Neural progenitor cell (in vitro differentiated cells): Measurements from ENCODE around the gene ADGRD1. TPM values are rescaled to one million over a fixed set of nuclear protein-coding genes. Genes with fewer than 3 reads are reported as not detected.
"Not testable (repeated sequence)": the region's sequence is repeated elsewhere in the genome, so short reads cannot be mapped to it uniquely, and the experiment has no call there.

ENCODE experiments used
- DNase-seq: peaks from one replicate; pipeline ENCODE4 v3.0.0-alpha.2; 2016; ENCODE audit warnings: low spot score
- H2AFZ ChIP-seq: fragments of 200-600 bp; sonication (generic); replicated peaks from 2 replicates; pipeline ENCODE4 v1.6.1; 2016; ENCODE audit warnings: antibody characterized with exemption
- H3F3A ChIP-seq: fragments of 200-600 bp; sonication (generic); 2 replicates; pipeline ENCODE4 v1.6.1; 2016; ENCODE audit warnings: antibody characterized with exemption, low read depth
- H3K27ac ChIP-seq: fragments of 200-600 bp; sonication (generic); 2 replicates; pipeline ENCODE4 v1.5.1; 2016; ENCODE audit warnings: mild to moderate bottlenecking
- H3K27me3 ChIP-seq: fragments of 200-600 bp; sonication (generic); 2 replicates; pipeline ENCODE4 v1.6.1; 2016; ENCODE audit warnings: mild to moderate bottlenecking, moderate library complexity
- H3K36me3 ChIP-seq: fragments of 200-600 bp; sonication (generic); 2 replicates; pipeline ENCODE4 v1.5.1; 2016
- H3K4me1 ChIP-seq: fragments of 200-600 bp; sonication (generic); 2 replicates; pipeline ENCODE4 v1.6.1; 2016; ENCODE audit warnings: mixed run types
- H3K4me2 ChIP-seq: fragments of 200-600 bp; sonication (generic); 2 replicates; pipeline ENCODE4 v1.6.1; 2016
- H3K4me3 ChIP-seq: fragments of 200-600 bp; sonication (generic); 2 replicates; pipeline ENCODE4 v1.5.1; 2016
- H3K79me2 ChIP-seq: fragments of 200-600 bp; sonication (generic); 2 replicates; pipeline ENCODE4 v1.6.1; 2016; ENCODE audit warnings: low read depth
- H3K9ac ChIP-seq: fragments of 200-600 bp; sonication (generic); 2 replicates; pipeline ENCODE4 v1.6.1; 2016
- H3K9me3 ChIP-seq: fragments of 200-600 bp; sonication (generic); 2 replicates; pipeline ENCODE4 v1.5.1; 2016; ENCODE audit warnings: low read depth
- H4K20me1 ChIP-seq: fragments of 200-600 bp; sonication (generic); 2 replicates; pipeline ENCODE4 v1.6.1; 2016; ENCODE audit warnings: low read depth
- H3K27ac Mint-ChIP-seq: 3 replicates; pipeline ENCODE4 v1.8.0; 2021; ENCODE audit warnings: mixed read lengths
- H3K27me3 Mint-ChIP-seq: 2 replicates; pipeline ENCODE4 v1.8.0; 2022; ENCODE audit warnings: low read depth, mild to moderate bottlenecking, inconsistent platforms, moderate library complexity, mixed read lengths; ENCODE audit not compliant: insufficient read depth
- H3K36me3 Mint-ChIP-seq: 3 replicates; pipeline ENCODE4 v1.8.0; 2021; ENCODE audit warnings: mixed read lengths
- H3K4me1 Mint-ChIP-seq: 3 replicates; pipeline ENCODE4 v1.8.0; 2021; ENCODE audit warnings: mixed read lengths
- H3K4me3 Mint-ChIP-seq: 3 replicates; pipeline ENCODE4 v1.8.0; 2021; ENCODE audit warnings: mild to moderate bottlenecking, moderate library complexity, mixed read lengths
- H3K9me3 Mint-ChIP-seq: 3 replicates; pipeline ENCODE4 v1.8.0; 2020; ENCODE audit warnings: mixed read lengths
- CTCF ChIP-seq: fragments of 200-600 bp; sonication (generic); IDR thresholded peaks from 2 replicates; pipeline ENCODE4 v1.5.1; 2017; ENCODE audit warnings: antibody characterized with exemption, mild to moderate bottlenecking
- EZH2 ChIP-seq: fragments of 200-600 bp; sonication (generic); IDR thresholded peaks from 2 replicates; pipeline ENCODE4 v1.6.1; 2017; ENCODE audit warnings: antibody characterized with exemption, mild to moderate bottlenecking, moderate library complexity
- EZH2phosphoT487 ChIP-seq: fragments of 200-600 bp; sonication (generic); IDR thresholded peaks from 2 replicates; pipeline ENCODE4 v1.6.1; 2017; ENCODE audit warnings: antibody characterized with exemption
- total RNA-seq: library from RNA; depleted of rRNA; stranded (reverse); fragments of >200 nt; gene quantifications from 2 replicates; pipeline ENCODE4 v1.2.3, GENCODE V29; 2015; ENCODE audit warnings: low replicate concordance

The ADGRD1 gene
- total RNA-seq, 1 donor from 2014 or later, result not detected

GRCh38 chr12:130992979-130993538, 39.4 kb downstream of the ADGRD1 start:
- Mint-ChIP-seq H3K36me3 (no peaks in the 10 kb centered on the region), H3K27ac (peak overlapping the region; percentile 18), H3K27me3 (peaks cover 21% of the 10 kb centered on the region), H3K4me3 (no peak overlapping the region), H3K4me1 (peaks cover 4% of the 10 kb centered on the region), H3K9me3 (peaks cover 12% of the 10 kb centered on the region)
- Histone ChIP-seq H4K20me1 (no peaks in the 10 kb centered on the region), H3F3A (peaks cover 7% of the 10 kb centered on the region), H3K27ac (no peak overlapping the region), H3K79me2 (no peaks in the 10 kb centered on the region), H3K27me3 (no peaks in the 10 kb centered on the region), H3K9me3 (no peaks in the 10 kb centered on the region), H3K4me1 (peaks cover 15% of the 10 kb centered on the region), H3K9ac (no peak overlapping the region), H3K36me3 (no peaks in the 10 kb centered on the region), H2AFZ (no peak overlapping the region), H3K4me2 (no peak overlapping the region), H3K4me3 (no peak overlapping the region)
- DNase-seq, result no peak
- TF ChIP-seq CTCF (no peak), EZH2 (no peak), EZH2phosphoT487 (no peak)

DNA sequence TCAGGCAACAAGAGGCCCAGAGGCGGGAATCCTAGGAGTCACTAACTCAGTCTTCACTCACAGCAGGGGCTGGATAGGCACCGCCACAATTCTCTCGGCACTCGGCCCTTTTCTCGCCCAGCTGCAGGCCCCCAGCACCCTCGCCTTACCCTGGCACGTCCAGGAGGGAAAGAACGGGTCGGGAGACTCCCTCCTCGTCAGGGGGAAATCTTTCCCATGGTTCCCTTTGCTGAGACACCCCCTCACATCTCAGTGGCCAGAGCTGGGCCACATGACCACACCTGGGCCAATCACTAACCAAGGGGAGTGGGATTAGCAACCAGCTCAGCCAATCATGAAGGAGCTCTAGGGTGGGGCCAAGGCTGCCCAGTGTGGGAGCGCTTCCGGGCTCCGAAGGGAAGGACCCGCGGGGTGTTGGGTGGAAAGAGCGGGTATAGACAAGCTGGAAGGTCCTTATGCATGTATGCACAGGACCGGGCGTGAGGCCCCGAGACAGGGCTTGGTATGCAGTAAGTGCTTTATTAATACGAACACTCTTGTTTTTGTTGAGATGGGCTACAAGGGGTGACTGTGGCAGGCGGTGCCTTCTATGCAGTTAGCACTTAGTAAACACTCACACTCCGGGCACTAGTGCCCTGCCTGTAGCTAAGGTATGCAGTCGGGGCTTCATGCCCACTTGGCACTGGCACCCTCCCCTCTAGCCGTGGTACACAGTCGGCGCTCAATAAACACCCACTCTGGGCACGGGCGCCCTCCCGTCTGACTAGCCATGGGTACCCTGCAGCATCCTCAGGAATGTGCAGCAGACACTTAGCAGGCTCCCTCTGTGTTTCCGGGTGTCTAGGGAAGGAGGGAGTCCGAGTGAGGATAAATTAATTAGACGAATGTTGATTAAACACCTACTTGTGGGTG, 40.3 kb downstream of the ADGRD1 start:
- DNase-seq, result no peak
- Histone ChIP-seq H3K27me3 (no peaks in the 10 kb centered on the region), H3K4me3 (no peak overlapping the region), H3K36me3 (no peaks in the 10 kb centered on the region), H3K27ac (no peak overlapping the region), H3K9me3 (no peaks in the 10 kb centered on the region), H3F3A (peaks cover 7% of the 10 kb centered on the region), H3K4me1 (peaks cover 15% of the 10 kb centered on the region), H3K9ac (no peak overlapping the region), H4K20me1 (no peaks in the 10 kb centered on the region), H2AFZ (no peak overlapping the region), H3K79me2 (no peaks in the 10 kb centered on the region), H3K4me2 (no peak overlapping the region)
- Mint-ChIP-seq H3K27ac (no peak overlapping the region), H3K36me3 (no peaks in the 10 kb centered on the region), H3K4me1 (peaks cover 4% of the 10 kb centered on the region), H3K4me3 (no peak overlapping the region), H3K9me3 (peaks cover 20% of the 10 kb centered on the region), H3K27me3 (peaks cover 21% of the 10 kb centered on the region)
- TF ChIP-seq CTCF, result no peak
- TF ChIP-seq EZH2, result no peak
- no peak for TF ChIP-seq EZH2phosphoT487

DNA sequence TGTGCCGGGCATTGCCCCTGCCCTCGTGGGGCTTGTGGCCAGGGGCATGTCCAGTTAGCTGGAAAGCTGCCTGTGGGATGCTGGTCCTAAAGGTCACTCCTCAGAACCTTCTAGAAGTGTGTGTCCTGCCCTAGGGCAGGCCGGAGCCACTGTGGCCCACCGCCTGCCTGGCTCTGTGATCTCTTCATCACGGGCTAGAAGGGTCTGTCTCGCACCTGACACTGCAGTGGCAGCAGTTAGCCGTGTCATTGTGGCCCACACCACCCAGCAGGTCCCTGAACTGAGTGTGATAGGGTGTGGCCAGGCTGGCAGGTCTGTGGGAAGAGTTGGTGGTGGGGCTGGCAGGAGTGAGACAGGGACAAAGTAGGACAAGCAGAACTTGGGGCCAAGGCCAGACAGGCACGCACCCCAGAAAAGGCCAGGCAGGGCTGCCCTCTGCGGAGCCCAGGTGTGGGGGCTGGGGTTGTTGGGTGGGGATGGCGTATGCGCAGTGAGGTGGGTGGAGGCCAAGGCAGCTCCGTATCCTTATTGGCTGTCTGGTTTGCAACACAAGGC, 41.2 kb downstream of the ADGRD1 start:
- Histone ChIP-seq H3K4me2 (peak overlapping the region; percentile 16), H3K79me2 (no peaks in the 10 kb centered on the region), H3K4me3 (no peak overlapping the region), H3K4me1 (peaks cover 15% of the 10 kb centered on the region), H3K9ac (no peak overlapping the region), H3K9me3 (no peaks in the 10 kb centered on the region), H3K27me3 (no peaks in the 10 kb centered on the region), H3K27ac (peak overlapping the region; percentile 66), H2AFZ (no peak overlapping the region), H3K36me3 (no peaks in the 10 kb centered on the region), H3F3A (peaks cover 7% of the 10 kb centered on the region), H4K20me1 (no peaks in the 10 kb centered on the region)
- peaks cover 4% of the 10 kb centered on the region for H3K4me1 Mint-ChIP-seq
- H3K27ac Mint-ChIP-seq, result no peak overlapping the region
- H3K4me3 Mint-ChIP-seq, result no peak overlapping the region
- no peaks in the 10 kb centered on the region for H3K36me3 Mint-ChIP-seq
- no peak for TF ChIP-seq EZH2
- no peak for TF ChIP-seq EZH2phosphoT487
- no peak for TF ChIP-seq CTCF
- DNase-seq, result no peak
- peaks cover 22% of the 10 kb centered on the region for H3K27me3 Mint-ChIP-seq
- H3K9me3 Mint-ChIP-seq, result peaks cover 27% of the 10 kb centered on the region

GRCh38 chr12:130995386-130995969, 41.8 kb downstream of the ADGRD1 start:
- H3K36me3 Mint-ChIP-seq, H4K20me1 ChIP-seq, H3K27me3 ChIP-seq, H3F3A ChIP-seq, H3K4me1 Mint-ChIP-seq, H3K9ac ChIP-seq, H3K4me3 ChIP-seq, H2AFZ ChIP-seq, H3K79me2 ChIP-seq, H3K9me3 ChIP-seq, H3K4me3 Mint-ChIP-seq, H3K27ac Mint-ChIP-seq, H3K36me3 ChIP-seq: not testable (repeated sequence)
- DNase-seq, result peak; percentile 21
- peak overlapping the region; percentile 66 for H3K27ac ChIP-seq
- Mint-ChIP-seq H3K9me3 (peaks cover 32% of the 10 kb centered on the region), H3K27me3 (peaks cover 25% of the 10 kb centered on the region)
- peaks cover 11% of the 10 kb centered on the region for H3K4me1 ChIP-seq
- peak overlapping the region; percentile 16 for H3K4me2 ChIP-seq
